HepG2 (cell line): Measurements from ENCODE around the gene LIPC. TPM values are rescaled to one million over a fixed set of nuclear protein-coding genes. Genes with fewer than 3 reads are reported as not detected.
A peak's percentile ranks its signal among the peaks of the same experiment; 100 is the strongest.

Source experiments
- ATAD3A ChIP-seq: sonication (generic); formaldehyde crosslinking; IDR thresholded peaks from 2 replicates; pipeline ENCODE4 v1.4.0; 2020; ENCODE audit warnings: missing genetic modification reagents
- CHCHD3 ChIP-seq: sonication (generic); formaldehyde crosslinking; IDR thresholded peaks from 2 replicates; pipeline ENCODE4 v1.8.0; 2022; ENCODE audit warnings: mild to moderate bottlenecking, missing genetic modification reagents, moderate library complexity
- EEA1 ChIP-seq: sonication (generic); formaldehyde crosslinking; IDR thresholded peaks from 2 replicates; pipeline ENCODE4 v1.5.1; 2020; ENCODE audit warnings: mild to moderate bottlenecking, missing genetic modification reagents, borderline replicate concordance
- ISL2 ChIP-seq: sonication (generic); formaldehyde crosslinking; IDR thresholded peaks from 2 replicates; pipeline ENCODE4 v1.5.0; 2020; ENCODE audit warnings: missing genetic modification reagents
- MEF2D ChIP-seq: sonication (generic); formaldehyde crosslinking; IDR thresholded peaks from 2 replicates; pipeline ENCODE4 v1.5.1; 2020; ENCODE audit warnings: mild to moderate bottlenecking, missing genetic modification reagents
- MLLT10 ChIP-seq: sonication (generic); formaldehyde crosslinking; IDR thresholded peaks from 2 replicates; pipeline ENCODE4 v1.4.0; 2020; ENCODE audit warnings: missing genetic modification reagents
- NFE2 ChIP-seq: sonication (generic); formaldehyde crosslinking; IDR thresholded peaks from 2 replicates; pipeline ENCODE4 v1.4.0; 2020; ENCODE audit warnings: missing genetic modification reagents
- PITX1 ChIP-seq: sonication (generic); formaldehyde crosslinking; IDR thresholded peaks from 2 replicates; pipeline ENCODE4 v1.5.1; 2020; ENCODE audit warnings: mild to moderate bottlenecking, missing genetic modification reagents
- SAFB2 ChIP-seq: sonication (generic); formaldehyde crosslinking; IDR thresholded peaks from 2 replicates; pipeline ENCODE4 v1.5.1; 2020; ENCODE audit warnings: missing genetic modification reagents, low read depth, mild to moderate bottlenecking, borderline replicate concordance
- SP140L ChIP-seq: sonication (generic); formaldehyde crosslinking; IDR thresholded peaks from 2 replicates; pipeline ENCODE4 v1.4.0; 2020; ENCODE audit warnings: missing genetic modification reagents, borderline replicate concordance
- TCF7 ChIP-seq: sonication (generic); IDR thresholded peaks from 2 replicates; pipeline ENCODE4 v1.6.1; 2016; ENCODE audit warnings: antibody characterized with exemption, low read depth
- TMF1 ChIP-seq: sonication (generic); formaldehyde crosslinking; IDR thresholded peaks from 2 replicates; pipeline ENCODE4 v1.8.1; 2022; ENCODE audit warnings: low read depth, missing genetic modification reagents
- ZBTB8A ChIP-seq: sonication (generic); formaldehyde crosslinking; IDR thresholded peaks from 2 replicates; pipeline ENCODE4 v1.4.0; 2020; ENCODE audit warnings: mild to moderate bottlenecking, low read depth, missing genetic modification reagents, borderline replicate concordance
- ZNF292 ChIP-seq: sonication (generic); formaldehyde crosslinking; IDR thresholded peaks from 2 replicates; pipeline ENCODE4 v1.8.1; 2022; ENCODE audit warnings: mild to moderate bottlenecking, low read depth, missing genetic modification reagents, borderline replicate concordance
- ZNF530 ChIP-seq: sonication (generic); formaldehyde crosslinking; IDR thresholded peaks from 2 replicates; pipeline ENCODE4 v1.5.0; 2020; ENCODE audit warnings: low read depth, mild to moderate bottlenecking, missing genetic modification reagents
- polyA plus RNA-seq, 8 experiments: library from polyadenylated mRNA; depleted of rRNA in 3 of 8; stranded (reverse) in 7 of 8; unstranded in 1 of 8; fragments of >200 nt; fragmentation: Illumina TruSeq in 4 of 8; extraction: Trizol in 4 of 8; gene quantifications; 2 replicates each; pipeline versions ENCODE4 v1.2.1 to v1.2.3, GENCODE V29; 2011 to 2016; ENCODE audit warnings: low read depth in 4 of 8, missing spikeins in 1 of 8, mixed read lengths in 1 of 8; ENCODE audit not compliant: insufficient read depth in 1 of 8
- total RNA-seq, 5 experiments: library from RNA; depleted of rRNA; stranded (reverse); fragments of >200 nt; fragmentation: Illumina TruSeq; extraction: Trizol; gene quantifications; 2 replicates each; pipeline ENCODE4 v1.2.3, GENCODE V29; 2016; ENCODE audit warnings: low read depth in 1 of 5
- TF ChIP-seq, protein P1 (sequence below): sonication (generic); formaldehyde crosslinking; IDR thresholded peaks from 2 replicates; pipeline ENCODE4 v1.9.0; 2022; ENCODE audit warnings: low read depth, missing genetic modification reagents
- TF ChIP-seq, protein P2 (sequence below): sonication (generic); formaldehyde crosslinking; IDR thresholded peaks from 2 replicates; pipeline ENCODE4 v1.8.1; 2023; ENCODE audit warnings: mild to moderate bottlenecking, missing genetic modification reagents, borderline replicate concordance
- TF ChIP-seq, protein P3 (sequence below): sonication (generic); formaldehyde crosslinking; IDR thresholded peaks from 2 replicates; pipeline ENCODE4 v1.8.0; 2023; ENCODE audit warnings: mild to moderate bottlenecking, missing genetic modification reagents
- TF ChIP-seq, protein P4 (sequence below): sonication (generic); formaldehyde crosslinking; conservative IDR thresholded peaks from 2 replicates; pipeline ENCODE4 v1.4.0; 2020; ENCODE audit warnings: missing genetic modification reagents
- TF ChIP-seq, protein P5 (sequence below): sonication (generic); formaldehyde crosslinking; conservative IDR thresholded peaks from 2 replicates; pipeline ENCODE4 v1.8.0; 2022; ENCODE audit warnings: missing genetic modification reagents
- TF ChIP-seq, protein P6 (sequence below): sonication (generic); formaldehyde crosslinking; IDR thresholded peaks from 2 replicates; pipeline ENCODE4 v1.4.0; 2020; ENCODE audit warnings: missing genetic modification reagents
- TF ChIP-seq, protein P7 (sequence below): sonication (generic); formaldehyde crosslinking; IDR thresholded peaks from 2 replicates; pipeline ENCODE4 v1.4.0; 2020; ENCODE audit warnings: missing genetic modification reagents

Gene LIPC
- total and polyA plus RNA-seq, 2 of the 13 experiments (the other 11 are each of a cell fraction or from before 2014, with no cell fraction given): 26.0 to 38.0 TPM

DNA sequence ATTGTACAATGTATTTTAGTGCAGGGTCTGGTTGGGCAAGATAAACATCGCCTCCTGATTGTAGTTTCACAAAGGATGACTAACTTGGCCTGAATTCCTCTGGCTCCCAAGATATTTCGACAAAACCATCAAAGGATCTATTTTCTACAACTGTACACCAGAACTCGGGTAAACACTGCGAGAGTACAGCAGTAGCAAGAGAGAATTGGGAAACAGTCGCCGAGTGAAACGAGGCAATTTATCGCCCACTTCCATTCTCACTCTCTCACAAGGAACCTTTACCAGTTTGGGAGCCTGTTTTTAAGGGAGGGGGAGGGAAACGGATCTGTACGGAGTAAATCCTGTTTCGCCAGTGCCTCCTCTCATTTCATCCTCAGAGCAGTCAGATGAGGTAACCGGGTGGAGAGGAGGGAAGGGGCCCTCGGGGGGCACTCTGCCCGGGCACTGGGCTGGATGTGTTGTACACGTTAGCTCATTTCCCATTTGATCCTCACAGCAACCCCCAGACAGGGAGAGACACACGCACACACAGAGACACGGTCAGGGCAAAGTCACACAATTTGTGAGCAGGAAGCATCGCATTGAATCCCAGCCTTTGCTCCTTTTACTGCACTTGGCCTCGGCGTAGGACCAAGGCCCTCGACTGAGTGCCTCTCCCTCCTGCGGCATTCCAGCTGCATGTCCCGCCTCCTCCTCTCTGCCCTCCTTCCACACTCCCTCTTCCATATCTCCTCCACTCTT, 120.1 kb downstream of the LIPC start (continued):
- TF ChIP-seq, protein P1, sequence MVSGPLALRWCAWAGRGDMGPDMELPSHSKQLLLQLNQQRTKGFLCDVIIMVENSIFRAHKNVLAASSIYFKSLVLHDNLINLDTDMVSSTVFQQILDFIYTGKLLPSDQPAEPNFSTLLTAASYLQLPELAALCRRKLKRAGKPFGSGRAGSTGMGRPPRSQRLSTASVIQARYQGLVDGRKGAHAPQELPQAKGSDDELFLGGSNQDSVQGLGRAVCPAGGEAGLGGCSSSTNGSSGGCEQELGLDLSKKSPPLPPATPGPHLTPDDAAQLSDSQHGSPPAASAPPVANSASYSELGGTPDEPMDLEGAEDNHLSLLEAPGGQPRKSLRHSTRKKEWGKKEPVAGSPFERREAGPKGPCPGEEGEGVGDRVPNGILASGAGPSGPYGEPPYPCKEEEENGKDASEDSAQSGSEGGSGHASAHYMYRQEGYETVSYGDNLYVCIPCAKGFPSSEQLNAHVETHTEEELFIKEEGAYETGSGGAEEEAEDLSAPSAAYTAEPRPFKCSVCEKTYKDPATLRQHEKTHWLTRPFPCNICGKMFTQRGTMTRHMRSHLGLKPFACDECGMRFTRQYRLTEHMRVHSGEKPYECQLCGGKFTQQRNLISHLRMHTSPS: peak; percentile 51
- no peak for TF ChIP-seq NFE2 (CRISPR knock-in tag)
- no peak for TF ChIP-seq TMF1
- TF ChIP-seq, protein P2, sequence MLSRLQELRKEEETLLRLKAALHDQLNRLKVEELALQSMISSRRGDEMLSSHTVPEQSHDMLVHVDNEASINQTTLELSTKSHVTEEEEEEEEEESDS (CRISPR knock-in tag): no peak
- TF ChIP-seq EEA1 (CRISPR knock-in tag): no peak
- no peak for TF ChIP-seq ZNF530 (CRISPR knock-in tag)
- no peak for TF ChIP-seq ZNF292 (CRISPR knock-in tag)
- TF ChIP-seq, protein P3, sequence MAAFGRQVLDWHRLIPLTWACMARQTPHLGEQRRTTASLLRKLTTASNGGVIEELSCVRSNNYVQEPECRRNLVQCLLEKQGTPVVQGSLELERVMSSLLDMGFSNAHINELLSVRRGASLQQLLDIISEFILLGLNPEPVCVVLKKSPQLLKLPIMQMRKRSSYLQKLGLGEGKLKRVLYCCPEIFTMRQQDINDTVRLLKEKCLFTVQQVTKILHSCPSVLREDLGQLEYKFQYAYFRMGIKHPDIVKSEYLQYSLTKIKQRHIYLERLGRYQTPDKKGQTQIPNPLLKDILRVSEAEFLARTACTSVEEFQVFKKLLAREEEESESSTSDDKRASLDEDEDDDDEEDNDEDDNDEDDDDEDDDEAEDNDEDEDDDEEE: no peak
- TF ChIP-seq, protein P4, sequence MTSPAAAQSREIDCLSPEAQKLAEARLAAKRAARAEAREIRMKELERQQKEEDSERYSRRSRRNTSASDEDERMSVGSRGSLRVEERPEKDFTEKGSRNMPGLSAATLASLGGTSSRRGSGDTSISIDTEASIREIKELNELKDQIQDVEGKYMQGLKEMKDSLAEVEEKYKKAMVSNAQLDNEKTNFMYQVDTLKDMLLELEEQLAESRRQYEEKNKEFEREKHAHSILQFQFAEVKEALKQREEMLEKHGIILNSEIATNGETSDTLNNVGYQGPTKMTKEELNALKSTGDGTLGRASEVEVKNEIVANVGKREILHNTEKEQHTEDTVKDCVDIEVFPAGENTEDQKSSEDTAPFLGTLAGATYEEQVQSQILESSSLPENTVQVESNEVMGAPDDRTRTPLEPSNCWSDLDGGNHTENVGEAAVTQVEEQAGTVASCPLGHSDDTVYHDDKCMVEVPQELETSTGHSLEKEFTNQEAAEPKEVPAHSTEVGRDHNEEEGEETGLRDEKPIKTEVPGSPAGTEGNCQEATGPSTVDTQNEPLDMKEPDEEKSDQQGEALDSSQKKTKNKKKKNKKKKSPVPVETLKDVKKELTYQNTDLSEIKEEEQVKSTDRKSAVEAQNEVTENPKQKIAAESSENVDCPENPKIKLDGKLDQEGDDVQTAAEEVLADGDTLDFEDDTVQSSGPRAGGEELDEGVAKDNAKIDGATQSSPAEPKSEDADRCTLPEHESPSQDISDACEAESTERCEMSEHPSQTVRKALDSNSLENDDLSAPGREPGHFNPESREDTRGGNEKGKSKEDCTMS (CRISPR knock-in tag): no peak
- TF ChIP-seq MEF2D (CRISPR knock-in tag): no peak
- TF ChIP-seq, protein P5, sequence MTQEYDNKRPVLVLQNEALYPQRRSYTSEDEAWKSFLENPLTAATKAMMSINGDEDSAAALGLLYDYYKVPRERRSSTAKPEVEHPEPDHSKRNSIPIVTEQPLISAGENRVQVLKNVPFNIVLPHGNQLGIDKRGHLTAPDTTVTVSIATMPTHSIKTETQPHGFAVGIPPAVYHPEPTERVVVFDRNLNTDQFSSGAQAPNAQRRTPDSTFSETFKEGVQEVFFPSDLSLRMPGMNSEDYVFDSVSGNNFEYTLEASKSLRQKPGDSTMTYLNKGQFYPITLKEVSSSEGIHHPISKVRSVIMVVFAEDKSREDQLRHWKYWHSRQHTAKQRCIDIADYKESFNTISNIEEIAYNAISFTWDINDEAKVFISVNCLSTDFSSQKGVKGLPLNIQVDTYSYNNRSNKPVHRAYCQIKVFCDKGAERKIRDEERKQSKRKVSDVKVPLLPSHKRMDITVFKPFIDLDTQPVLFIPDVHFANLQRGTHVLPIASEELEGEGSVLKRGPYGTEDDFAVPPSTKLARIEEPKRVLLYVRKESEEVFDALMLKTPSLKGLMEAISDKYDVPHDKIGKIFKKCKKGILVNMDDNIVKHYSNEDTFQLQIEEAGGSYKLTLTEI (CRISPR knock-in tag): no peak
- no peak for TF ChIP-seq ATAD3A
- no peak for TF ChIP-seq ZBTB8A (CRISPR knock-in tag)
- TF ChIP-seq SP140L (CRISPR knock-in tag): no peak
- TF ChIP-seq CHCHD3 (CRISPR knock-in tag): no peak
- TF ChIP-seq, protein P6, sequence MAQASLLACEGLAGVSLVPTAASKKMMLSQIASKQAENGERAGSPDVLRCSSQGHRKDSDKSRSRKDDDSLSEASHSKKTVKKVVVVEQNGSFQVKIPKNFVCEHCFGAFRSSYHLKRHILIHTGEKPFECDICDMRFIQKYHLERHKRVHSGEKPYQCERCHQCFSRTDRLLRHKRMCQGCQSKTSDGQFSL: no peak
- no peak for TF ChIP-seq MLLT10 (CRISPR knock-in tag)
- TF ChIP-seq SAFB2 (CRISPR knock-in tag): no peak
- peak; percentile 47; the same call in 1 of the 2 replicates for TF ChIP-seq ISL2 (CRISPR knock-in tag)
- TF ChIP-seq TCF7: peak; percentile 60
- TF ChIP-seq PITX1 (CRISPR knock-in tag): 0 out of 2 replicates have a peak, but pooled peaks have one; percentile 11
- TF ChIP-seq, protein P7, sequence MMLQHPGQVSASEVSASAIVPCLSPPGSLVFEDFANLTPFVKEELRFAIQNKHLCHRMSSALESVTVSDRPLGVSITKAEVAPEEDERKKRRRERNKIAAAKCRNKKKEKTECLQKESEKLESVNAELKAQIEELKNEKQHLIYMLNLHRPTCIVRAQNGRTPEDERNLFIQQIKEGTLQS (CRISPR knock-in tag): 0 out of 2 replicates have a peak, but pooled peaks have one; percentile 6
